Activated CD4-positive, alpha-beta T cell treated with anti-CD3 and anti-CD28 coated beads for 1 hour (primary cell): Measurements from ENCODE around the gene PCBP4.

ENCODE experiments used
- DNase-seq: peaks from one replicate; pipeline ENCODE4 v3.0.0-alpha.2; 2020

PCBP4 gene

DNA sequence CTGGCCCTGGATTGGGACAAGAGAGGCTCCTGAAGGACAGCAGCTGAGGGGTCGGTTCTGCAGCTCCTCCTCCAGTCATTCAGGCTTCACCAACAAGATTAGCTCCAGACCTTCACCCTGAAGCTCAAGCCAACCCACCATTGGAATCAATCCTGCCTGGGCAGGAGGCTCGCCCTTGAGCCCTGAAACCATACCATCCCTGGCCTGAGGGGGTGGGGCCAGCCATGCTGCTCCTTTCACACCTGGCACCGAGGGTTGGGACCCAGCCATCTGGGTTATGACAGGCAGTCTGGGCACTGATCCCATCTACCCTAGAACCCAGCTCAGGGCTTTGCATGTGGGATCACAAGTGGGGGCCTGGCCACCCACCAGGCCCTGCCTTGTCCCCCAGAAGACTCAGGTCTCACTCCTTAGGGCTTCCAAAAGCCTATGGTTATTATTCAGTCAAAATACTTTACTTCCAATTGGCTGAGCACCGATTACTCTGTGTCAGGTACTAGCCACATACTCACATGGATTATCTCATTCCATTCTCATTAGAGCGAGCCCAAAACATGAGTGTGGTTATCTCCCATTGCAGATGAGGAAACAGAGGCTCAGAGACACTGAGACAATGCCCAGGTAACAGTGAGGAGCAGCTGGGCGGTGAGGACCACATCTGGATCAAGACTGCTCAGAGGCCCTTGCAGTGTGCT is 3.5 kb upstream of the PCBP4 start:
- no peak for DNase-seq

DNA sequence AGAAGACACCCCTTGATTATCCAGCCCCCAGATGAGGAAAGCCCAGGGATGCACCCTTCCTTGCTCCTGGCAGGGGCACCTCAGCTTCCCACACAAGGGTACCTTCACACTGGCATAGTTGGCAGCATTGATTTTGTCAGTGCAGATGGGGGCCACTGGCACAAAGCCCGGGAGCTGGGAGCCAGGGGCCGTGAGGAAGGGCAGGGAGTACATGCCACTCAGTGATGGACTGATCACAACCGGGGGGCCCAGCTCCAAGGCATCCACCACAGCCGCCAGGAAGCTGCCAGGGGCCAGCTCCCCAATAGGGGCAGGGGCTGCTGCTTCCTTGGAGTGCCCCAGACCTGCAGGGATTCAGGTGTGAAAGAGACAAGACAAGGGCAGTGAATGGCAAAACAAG is 2.6 kb upstream of the PCBP4 start:
- DNase-seq, result no peak

DNA sequence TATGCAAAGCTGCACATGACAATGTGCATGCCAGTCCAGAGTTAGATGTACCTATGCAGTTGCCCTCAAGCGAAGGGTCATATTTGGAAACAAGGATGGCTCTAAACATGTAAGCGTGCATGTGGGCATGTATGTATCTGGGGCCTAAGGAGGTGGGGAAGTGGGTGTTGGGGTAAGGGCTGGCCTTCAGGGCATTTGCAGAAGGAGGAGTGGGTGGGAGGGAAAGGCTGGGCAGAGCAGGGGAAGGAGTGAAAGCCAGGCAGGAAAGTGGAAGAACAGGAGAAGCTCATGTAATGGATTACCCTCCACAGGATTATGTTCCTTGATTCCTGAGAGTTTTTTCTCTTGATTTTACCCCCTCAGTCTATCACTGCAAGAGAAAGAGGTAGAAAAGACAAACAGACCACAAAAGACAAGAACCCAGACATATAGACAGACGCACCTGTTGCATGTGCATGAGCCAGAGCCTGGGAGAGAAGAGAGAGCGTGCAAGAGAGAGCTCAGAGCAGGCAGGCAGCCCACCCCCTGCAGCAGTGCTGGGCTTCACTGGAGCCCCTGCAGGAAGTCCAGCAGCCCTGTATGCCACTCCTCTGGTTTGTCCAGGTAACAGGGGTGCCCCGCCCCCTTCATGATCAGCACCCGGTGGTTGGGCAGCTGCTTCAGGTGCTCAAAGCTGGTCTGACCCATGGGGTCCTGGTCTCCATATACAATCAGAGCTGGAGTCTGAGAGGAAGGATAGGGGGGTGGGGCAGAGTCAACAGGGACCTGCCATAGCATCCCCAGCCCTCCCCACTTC is 1.8 kb upstream of the PCBP4 start:
- DNase-seq, result no peak

DNA sequence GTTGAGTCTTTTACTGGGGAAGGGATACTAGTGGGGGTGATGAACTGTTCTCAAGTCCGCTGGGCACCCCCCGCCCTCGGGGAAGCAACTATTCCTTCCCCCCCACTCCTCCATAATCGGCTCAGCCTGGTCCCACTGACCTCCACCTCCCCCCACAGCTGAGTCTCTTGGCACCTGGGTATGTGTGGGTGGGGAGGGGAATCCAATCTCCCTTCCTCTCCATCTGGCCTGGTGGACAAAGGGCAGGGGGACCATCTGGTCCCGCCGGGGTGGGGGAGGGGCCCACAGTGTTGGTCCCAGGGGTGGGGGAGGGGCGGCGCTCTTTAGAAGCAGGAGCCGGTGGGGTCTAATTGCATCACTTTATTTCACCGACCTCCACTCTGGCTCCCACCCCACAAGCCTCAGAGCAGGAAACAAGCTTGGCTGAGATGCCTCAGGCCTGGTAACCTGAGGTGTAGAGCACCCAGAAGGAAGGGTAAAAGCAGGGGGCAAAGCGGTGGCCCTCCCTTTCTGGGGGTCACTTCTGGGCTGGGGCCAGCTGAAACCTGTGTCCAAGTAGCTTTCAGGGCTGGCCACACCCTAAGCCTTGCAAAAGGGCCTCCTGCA is 1.0 kb upstream of the PCBP4 start:
- DNase-seq, result no peak

DNA sequence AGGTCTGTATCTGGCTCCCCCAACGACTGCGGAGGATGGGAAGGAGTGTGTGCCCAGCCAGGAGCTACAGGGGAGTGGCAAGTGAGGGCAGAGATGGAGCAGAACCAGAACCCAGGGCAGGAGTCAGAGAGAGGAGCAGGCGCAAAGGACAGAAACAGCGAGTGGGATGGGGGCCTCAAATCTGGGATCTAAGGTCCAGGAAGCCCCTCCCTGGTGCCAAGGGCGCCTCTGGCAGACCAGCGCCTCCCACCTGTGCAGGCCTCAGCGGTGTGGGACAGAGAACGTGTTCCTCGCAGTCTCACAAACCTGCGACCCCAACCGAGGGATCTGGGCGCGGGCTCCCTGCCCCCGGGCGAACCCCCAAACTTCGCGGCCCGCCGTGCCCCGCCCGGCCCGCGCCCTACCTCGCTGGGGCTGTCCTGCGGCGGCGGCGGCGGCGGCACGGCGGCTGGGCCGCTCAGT is 301 bp downstream of the PCBP4 start:
- DNase-seq, result no peak

DNA sequence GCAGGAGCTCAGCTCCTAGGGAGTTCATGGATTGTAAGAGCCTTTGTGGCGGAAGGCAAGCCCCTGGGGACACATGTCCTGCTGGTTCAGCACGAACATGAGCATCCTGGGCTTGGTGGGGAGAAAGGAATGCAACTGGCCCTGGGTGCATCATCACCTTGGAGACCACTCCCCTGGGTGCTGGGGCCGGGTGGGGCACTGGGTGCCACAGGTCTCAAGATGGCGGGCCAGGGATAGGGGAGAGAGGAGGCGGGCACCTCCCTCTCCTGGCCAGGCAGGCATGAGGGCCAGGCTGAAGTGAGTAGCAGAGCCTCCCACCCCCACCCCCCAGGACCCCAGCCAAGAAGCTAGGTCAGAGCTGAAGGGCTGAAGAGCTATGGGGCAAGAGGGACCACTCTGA is 768 bp downstream of the PCBP4 start:
- no peak for DNase-seq

DNA sequence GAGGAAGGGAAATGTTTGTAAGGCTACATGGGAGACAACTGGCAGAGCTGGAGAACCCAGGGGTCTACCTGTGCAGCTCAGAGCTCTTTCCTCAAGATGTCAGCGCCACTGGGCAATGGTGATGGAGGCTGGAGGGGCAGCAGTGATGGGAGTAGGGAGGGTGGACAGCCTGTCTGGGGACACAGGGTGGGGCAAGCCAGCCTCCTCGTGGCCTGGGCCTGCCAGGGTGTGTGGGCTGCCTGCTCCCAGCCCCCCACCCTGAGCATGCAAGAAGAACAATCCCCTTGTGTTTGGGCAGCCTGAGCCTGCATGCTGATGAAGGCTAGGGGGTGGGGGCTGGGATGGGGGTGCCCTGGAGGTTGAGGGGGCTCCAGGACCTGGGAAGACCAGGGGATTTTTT is 1.2 kb downstream of the PCBP4 start:
- no peak for DNase-seq

DNA sequence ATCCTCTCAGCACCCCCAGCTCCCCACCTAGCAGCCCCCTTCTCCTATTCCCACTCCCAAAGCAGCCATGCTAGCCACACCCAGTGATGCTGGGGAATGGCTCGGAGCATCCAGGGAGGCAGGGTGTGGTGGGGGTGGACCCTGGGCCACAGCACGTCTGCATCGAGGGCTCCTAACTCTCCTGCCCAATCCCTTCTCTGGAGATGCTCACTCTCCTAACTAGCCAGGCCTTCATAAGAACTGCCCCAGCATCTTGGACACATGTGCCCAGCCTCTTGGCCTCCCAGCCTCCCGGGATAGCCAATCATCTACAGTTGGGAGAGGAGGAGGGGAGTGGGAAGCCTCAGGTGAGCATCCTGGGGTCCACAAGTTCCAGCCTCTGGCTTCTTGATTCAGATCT is 2.7 kb downstream of the PCBP4 start:
- no peak for DNase-seq

DNA sequence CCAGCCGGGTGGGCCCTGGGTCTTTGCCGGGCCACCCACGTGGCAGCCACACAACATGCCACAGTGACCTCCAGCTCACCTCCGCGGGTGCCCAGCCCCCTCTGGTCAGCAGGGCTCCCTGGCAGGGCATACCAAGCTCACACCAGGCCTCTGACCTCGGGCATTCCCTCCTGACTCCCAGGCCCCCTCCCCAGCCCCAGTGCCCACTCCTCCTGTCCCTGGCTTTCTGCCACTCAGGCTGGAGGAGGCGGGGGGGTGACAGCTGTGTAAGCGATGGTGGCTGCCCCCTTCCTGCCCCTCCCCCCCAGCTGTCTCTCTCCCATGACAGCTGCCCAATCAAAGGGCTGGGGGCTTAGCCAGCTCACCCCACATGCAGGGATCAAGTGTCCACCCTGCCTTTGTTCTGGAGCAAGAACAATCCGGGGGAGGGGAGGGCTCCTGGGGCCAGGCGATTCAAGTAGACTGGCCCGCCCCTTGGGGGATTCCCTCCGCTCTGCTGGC is 3.3 kb downstream of the PCBP4 start:
- DNase-seq, result no peak

DNA sequence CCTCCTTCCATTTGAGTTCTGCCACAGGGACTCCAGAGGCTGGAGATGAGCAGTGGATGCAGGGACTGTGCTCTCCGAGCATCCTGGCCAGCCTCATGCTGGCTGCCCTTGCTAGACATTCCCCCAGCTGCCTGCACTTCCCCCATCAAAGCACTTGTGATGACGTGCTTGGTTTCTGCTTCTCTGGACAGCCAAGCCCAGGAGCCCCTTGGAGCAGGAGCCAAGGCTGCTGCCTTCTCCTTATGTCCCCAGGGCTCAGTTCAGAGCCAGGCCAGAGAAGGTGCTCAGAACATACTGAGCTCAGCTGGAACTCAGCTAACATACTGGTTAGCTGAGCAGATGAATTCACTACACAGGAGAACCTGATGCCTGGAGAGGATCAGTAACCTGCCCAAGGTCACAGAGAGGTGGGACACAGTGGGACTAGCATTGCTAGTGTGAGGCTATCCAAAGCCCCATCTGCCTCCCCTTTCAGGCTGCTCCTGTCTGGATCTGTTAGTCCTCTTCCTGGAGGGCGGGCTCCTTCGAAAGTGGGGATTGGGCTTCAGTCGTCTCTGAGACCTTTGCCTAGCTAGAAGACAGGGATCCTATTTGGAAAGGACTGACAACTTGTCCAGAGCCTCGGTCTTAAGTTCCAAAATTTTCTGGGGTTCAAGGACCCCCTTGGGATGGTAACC is 4.3 kb downstream of the PCBP4 start:
- no peak for DNase-seq

DNA sequence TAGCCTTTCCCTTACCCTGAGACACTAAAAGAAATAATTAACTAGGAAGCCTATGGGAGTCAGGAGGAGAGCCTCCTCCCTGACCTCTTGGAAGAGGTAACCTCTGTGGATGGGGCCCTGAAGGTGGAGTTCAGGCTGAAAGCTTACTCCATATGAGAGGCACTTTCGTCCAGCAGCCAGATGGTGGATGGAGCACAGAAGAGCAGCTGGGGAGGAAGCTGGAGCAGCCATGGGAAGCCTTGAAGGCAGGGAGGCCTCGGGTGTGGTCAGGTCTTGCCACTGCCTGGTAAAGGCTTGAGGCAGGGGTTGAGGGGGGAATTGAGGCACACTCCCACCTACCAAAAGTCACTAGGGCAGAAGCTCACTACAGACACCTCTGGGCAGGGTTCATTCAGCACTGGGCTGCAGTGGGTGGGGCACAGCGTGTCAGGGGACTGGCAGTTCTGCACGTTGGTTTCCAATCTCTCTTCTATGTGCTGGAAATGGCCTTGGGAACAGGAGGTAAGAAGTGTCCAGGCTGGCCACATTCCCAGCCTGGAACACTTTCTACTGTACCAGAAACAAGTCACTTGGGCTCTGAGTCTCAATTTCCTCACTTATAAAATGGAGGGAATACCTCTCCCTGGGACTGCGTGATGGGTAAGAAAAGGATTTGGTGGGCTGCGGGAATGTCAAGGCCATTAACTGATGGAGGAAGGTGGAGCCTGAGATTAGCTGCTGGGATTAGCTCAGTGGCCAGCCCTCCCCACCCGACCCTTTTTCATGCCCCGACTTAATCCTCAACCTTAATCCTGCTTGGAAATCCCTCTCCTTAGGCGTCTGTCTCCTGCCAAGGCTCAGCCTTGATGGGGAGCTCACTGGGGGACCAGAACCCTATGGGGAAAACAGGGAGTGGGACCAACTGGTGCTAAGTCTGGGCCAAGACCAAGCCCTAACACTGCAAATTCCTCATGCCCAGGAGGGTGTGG is 5.4 kb downstream of the PCBP4 start:
- DNase-seq, result no peak

DNA sequence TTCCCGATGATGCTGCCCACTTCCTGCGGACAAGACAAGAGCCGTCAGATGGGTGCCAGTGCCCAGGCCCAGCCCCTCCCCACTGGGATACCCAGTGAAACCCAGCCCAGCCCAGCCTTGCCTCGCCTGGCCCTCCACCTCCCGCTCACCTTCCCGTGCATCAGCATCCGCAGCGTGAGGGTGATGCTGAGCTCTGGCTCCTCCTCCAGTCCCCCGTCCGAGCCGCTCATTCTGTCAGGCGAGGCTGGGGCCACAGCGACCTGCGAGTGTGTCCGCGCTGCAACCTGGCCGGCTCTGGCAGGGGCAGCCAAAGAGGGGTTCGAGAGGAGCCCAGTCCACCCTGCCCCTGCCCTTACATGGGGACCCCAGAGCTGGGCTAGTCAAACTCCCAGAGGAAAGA is 6.2 kb downstream of the PCBP4 start:
- no peak for DNase-seq

DNA sequence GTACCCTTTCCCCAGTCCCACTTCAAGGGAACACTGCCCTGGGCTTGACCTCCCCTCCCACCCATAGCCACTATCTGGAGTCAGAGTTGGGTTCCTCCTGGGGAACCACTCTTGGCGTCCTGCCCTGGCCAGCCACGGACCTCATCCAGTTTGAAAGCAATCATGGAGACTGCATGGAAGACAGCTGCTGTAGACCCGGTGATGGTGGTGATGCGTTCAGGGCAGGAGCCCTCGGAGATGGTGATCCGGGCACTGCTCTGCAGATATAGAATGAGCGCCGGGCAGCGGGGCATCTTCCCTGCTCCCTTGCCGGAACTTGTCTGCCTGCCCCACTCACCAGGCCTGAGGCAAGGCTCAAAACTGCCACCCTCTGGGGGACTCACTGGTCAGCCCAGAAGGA is 6.9 kb downstream of the PCBP4 start:
- DNase-seq, result no peak

DNA sequence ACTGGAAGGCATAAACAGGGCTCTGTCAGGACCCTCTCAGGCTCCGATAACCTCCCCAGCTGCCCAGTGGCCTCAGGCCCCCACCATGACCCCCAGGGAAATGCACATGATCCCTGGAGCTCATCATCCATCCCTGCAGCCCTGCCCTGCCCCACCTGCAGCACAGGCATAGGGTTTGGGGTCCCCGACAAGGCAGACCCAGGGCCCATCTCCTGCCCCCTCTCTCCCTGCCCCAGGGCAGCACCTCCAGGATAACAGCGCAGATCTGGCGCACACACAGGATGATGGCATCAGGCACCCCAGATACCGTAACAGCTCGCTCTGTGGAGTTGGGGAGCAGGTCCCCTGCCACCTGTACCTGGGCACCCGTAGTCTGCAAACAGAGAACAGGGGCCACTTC is 7.6 kb downstream of the PCBP4 start:
- no peak for DNase-seq

DNA sequence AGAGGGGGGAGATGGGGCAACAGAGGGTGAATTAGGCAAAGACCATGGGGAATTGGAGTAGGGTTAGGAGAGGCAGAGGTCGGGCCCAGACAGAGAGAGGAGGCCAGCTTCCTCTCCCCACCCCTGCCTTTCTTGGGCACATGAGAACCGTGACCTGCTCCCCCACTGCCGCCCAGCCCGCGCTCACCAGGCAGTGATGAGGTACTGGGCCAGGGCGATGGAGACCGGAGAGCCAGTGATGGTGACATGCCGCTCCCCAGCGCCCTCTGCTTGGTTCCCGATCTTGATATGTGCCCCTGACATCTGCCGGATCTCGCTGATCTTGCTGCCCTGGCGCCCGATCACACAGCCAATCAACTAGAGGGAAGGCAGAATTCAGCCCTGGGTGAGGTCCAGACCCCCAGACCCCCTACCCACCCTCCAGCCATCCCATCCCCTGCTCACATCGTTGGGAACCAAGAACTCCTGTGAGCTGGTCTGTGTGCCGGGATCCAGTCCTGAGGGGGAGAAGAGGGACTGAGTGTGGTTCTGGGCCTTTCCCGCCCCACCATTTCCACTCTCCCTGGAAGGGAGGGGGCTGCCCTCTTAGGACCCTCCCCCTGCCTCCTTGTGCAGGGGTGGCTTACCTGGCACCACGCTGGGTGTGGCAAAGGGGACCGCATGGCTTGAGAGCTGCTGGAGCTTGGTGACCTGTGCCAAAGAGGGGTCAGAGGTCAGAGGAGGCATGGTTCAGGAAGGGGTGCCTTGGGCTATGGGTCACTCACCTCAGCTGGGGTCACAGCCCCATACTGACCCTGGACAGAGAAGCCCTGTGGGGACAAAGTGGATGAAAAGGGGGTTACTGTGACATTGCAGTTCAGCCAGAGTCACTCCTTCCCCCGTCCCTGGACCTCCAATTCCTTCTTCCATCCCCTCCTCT is 8.4 kb downstream of the PCBP4 start:
- DNase-seq, result no peak

DNA sequence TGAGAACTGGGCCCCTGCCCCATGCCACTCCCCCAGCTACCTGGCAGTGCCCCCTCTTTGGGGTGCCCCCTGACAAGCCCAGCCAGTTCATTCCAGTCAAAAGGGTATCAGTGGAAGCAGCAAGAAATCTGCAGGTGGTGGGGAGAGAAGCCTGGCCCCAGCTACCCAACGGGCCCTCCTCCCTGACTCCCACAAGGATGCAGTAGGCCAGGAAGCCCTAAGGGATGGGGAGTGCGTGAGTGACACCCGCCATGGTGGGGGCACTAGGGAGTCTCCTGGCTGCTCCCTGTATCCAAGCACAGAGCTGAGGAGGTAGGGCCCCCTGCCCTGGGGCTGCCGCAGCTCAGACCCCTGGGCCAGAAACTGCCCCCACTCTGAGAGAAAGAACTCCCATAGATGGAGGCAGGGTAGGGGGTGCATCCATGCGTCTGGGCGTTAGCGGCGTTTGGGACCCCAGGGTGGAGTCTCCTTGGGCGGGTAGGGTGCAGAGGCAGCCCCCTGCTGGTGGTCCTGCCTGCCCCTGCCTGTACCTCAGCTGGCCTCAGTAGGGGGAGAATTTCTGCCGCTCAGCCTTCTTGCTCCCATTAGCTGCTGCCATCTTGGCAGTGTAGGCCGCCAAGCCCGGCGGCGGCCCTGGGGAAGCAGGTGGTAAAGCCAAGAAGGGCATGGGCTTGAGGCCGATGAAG is 9.6 kb downstream of the PCBP4 start:
- no peak for DNase-seq

DNA sequence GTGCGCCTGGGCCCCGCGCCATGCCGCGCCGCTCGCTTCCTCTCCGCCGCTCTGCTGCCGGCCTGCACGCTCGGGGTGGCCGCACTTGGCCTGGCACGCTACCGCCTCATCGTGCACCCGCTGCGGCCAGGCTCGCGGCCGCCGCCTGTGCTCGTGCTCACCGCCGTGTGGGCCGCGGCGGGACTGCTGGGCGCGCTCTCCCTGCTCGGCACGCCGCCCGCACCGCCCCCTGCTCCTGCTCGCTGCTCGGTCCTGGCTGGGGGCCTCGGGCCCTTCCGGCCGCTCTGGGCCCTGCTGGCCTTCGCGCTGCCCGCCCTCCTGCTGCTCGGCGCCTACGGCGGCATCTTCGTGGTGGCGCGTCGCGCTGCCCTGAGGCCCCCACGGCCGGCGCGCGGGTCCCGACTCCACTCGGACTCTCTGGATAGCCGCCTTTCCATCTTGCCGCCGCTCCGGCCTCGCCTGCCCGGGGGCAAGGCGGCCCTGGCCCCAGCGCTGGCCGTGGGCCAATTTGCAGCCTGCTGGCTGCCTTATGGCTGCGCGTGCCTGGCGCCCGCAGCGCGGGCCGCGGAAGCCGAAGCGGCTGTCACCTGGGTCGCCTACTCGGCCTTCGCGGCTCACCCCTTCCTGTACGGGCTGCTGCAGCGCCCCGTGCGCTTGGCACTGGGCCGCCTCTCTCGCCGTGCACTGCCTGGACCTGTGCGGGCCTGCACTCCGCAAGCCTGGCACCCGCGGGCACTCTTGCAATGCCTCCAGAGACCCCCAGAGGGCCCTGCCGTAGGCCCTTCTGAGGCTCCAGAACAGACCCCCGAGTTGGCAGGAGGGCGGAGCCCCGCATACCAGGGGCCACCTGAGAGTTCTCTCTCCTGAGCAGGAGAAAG is 11.1 kb downstream of the PCBP4 start:
- no peak for DNase-seq

DNA sequence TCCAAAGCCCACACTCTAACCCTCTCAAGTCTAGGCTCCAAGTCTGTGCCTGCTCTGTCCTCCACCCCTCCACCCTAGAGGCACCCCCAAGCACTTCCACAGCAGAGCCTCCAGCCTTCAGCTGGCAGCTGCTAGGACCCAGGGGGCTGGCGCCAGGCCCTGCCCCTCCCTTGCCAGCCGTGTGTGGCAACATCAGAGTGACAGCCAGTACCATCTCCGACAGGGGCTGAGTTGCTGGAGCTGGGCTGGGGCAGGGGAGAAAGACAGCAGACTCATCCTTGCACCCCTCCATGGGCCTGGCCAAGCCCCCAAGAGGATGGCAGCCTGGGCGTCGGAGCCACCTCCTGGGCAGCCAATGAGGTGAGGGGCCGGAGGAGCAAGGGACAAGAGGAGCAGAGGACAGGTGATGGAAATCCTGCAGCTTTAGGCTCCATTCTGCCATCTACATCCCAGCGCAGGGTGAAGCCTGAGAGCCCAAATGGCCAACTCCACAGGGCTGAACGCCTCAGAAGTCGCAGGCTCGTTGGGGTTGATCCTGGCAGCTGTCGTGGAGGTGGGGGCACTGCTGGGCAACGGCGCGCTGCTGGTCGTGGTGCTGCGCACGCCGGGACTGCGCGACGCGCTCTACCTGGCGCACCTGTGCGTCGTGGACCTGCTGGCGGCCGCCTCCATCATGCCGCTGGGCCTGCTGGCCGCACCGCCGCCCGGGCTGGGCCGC is 11.9 kb downstream of the PCBP4 start, which contains the start of gene GPR62:
TSS of gene GPR62 (plus strand) at position 207 of the 718 bp plus-strand sequence. CDS start at position 479, 272 bp downstream.
- no peak for DNase-seq
